Superior temporal gyrus (tissue), 1 donor: ENCODE results near the gene ARX.

Experiments
- DNase-seq: peaks from one replicate; pipeline ENCODE4 v3.0.0-alpha.2; 2016; ENCODE audit errors: extremely low spot score

The ARX gene

DNA sequence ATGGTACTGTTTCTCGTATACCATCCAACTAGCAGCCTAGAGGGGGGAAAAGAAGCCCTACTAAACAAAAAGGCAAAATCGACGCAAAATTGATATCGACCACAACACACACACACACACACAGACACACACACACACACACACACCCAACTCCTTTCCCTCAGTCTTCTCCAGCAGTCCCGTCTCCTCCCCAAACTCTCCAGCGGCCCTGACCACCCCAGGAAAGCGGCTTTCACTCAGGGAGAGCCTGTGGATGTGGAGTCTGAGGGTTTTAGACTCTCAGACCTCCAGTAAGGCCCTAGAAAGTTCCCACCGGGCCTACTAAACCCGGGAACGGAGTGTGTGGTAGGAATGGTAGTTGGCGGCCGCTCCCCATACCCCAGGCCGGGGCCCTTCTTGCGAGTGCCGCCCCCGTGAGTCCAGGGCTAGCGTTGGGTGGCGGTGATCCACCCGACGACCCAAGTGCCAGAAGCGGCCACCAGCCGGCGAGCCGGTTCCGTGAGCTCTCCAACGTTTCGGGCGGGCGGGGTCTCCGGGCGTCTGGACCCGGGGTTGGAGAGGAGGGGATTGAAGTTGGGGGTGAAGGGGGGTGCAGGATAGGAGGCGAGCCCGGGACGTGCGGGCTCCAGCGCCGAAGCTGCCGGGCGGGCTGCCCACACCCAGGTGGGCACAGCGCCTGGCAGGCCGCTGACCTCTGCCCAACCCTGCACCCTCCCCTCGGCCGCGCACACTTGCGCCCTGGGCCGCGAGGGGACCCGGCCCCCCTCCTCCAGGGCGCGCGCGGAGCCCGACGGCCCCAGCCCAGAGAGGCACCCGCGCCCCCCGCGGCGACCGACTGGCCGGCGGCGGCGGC lies 13.7 kb downstream of the ARX start:
- no peak for DNase-seq

DNA sequence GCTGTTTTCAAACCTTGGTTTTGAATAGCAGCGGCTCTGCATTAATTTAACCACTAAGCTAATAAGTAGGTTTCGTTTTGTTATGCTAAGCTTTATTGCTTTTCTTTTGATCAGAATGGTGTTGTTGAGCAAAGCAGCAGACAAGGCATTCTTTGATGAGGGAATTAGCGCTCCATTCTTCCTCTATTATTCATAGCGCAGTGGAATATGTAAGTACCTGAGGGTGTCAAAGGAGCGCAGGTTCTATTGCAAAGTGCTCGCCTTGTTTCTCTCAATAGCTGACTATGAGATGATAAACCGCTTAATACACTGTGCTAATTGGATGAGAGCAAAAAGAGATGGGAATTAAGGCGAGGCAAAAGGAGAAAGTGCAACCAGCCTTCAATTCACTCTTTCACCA lies 16.3 kb downstream of the ARX start:
- DNase-seq, result no peak

DNA sequence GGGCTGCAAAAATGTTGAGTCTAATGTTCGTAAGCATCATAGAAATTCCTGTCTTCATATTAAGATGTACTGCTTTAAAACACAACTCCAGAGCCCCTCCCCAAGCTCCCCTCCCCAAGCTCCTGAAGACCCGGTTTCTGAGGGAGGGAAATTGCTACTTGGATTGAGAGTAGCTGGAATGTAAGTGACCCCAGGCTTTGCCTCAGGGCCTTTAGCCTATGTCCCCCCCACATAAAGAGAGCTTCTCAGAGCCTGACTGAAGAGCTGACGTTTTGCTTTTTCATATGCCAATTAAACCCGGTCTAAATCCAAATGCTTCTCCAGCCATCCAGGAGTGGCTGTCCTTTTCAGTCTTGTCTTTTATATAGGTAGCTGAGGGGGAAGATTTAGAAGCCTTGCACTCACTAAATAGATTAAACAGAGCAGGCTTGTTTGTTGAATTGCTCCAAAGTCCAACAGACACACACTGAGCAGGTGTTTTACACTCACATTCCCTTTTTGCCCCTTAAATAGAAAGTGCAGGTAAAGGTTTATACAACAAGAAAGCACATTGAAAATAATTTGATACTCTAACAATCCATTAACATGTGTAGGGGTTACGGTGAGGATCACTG lies 19.6 kb downstream of the ARX start:
- DNase-seq, result no peak

- DNase-seq, result no peak
Observed at GRCh38 chrX:24993879-24994278, 21.9 kb downstream of the ARX start.

GRCh38 chrX:24990535-24990934 lies 25.2 kb downstream of the ARX start:
- no peak for DNase-seq

GRCh38 chrX:24988314-24988713 lies 27.5 kb downstream of the ARX start:
- no peak for DNase-seq

- DNase-seq, result no peak
Observed at GRCh38 chrX:24987731-24988130, 28.0 kb downstream of the ARX start.

GRCh38 chrX:24985120-24985519 lies 30.6 kb downstream of the ARX start:
- DNase-seq, result no peak

GRCh38 chrX:24983931-24984330 lies 31.8 kb downstream of the ARX start:
- DNase-seq, result no peak

- DNase-seq, result no peak
Observed at GRCh38 chrX:24982306-24982965, 33.3 kb downstream of the ARX start.

DNA sequence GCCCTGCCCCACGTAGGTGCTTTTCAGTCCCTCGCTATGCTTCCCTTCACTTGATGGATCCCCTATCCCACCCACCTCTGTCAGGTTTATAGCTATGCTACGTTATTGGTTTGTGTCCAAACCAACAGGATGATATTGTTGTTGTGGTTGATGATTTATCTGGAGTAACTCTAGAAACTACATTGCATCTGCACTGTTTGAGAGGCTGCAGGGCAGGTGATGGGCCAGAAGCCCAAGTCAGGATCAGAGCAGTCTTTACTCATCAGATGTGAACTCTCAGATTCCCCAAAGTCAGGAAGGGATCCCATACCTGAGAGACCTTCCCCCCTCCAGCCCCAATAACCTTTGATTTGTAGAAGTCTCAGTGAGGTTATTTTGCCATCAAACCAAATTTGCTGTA lies 34.7 kb downstream of the ARX start:
- DNase-seq, result no peak

DNA sequence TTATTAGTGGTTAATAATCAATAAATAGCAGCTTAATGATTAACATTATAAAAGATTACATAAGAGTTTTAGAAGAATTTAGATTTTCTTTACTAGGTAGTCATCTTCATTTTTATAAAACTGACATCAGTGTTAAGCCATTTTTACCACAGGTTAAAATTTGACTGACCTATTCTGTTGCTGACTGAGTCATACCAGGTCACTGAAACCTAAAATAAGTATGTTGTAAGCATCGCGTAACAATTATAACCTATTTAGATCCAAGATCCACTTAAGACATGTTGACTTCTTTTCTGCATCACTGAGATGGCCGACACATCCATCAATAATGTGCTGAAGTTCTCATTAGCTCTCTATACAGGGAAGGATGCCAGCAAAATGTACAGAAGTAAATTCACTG lies 36.7 kb downstream of the ARX start:
- DNase-seq, result no peak

DNA sequence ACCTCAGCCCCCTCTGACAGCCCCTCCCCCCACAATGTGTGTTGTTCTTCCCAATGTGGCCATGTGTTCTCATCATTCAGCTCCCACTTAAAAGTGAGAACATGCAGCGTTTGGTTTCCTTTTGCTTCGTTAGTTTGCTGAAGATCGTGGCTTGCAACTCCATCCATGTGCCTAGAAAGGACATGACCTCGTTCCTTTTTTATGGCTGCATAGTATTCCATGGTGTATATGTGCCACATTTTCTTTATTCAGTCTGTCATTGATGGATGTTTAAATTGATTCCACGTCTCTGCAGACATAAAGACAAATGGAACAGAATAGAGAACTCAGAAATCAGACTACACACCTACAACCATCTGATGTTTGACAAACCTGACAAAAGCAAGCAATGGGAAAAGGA lies 46.0 kb downstream of the ARX start:
- DNase-seq, result no peak

DNA sequence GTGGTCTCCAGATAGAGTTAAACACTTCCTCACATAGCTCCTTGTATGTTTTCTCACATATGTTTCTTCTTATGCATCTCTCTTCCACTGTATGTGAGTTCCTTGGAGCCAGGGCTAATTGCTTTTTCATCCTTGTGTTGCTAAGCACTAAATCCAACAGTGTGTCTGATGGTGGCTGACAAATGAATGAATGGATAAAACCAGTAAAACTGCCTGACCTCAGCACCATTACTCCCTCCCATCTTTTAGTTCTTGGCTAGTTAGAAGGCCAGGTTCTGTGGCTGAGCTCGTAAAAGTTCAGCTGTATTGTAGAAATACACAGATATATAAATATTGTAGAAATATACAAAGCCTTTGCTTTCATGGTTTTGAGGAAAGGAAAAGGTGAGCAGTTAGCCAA lies 50.4 kb downstream of the ARX start:
- no peak for DNase-seq

DNA sequence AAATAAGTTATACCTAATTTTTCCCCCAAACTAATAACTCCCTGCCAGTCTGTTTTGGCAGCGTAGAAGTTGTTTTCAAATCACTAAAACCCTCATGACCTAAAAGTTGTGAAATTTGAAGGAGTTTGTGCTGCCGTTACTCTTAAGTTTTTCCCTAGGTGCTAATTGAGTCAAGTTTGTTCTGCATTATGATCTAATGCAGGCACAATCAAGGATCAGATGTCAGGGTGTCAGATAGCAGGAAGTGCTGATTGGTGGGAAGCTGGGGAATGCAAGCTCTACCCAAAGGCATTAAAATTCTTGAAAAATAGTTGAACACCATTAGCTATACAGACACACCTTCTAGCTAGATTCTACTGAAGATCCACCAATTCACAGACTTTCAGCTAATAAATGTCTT lies 51.9 kb downstream of the ARX start:
- DNase-seq, result no peak

DNA sequence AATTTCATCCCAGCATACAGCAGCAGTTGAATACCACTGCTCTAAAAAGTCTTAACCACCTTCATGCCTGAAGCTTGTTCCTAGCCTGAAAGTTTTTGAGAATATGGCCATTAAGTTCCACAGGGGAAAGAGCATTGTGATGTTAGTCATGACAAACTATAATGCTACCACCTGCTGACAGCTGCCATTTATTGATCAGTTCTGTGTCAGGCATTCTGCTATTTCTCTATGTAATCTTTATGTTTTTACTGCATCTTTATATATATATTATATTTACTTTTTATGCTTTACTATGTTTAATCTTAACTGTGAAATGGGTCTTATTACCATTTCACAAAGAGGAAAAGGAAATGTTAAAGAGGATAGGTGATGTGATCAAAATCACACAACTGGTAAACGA lies 54.0 kb downstream of the ARX start:
- no peak for DNase-seq

DNA sequence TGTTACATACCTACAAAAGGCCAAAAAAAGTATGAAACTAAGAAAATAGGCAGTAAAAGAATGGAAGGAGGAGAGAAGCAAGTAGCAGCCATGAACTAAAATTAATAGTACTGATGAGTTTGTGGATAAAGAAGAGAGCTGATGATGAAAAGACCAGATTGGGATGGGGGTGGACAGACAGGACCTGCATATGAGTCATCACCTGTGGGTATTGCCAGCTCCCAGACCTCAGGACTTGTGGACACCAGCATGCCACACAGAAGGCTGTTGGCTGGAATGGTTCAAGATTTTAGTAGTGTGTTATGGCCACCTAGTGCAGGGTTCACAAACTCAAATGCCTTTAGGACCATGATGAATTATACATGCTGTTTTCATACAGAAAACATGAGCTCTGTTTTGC lies 58.9 kb downstream of the ARX start:
- no peak for DNase-seq

GRCh38 chrX:24955372-24955930 lies 60.3 kb downstream of the ARX start:
- DNase-seq, result no peak

GRCh38 chrX:24954732-24955131 lies 61.0 kb downstream of the ARX start:
- no peak for DNase-seq
